GM21447 (cell line): ENCODE data around the gene BCOR.
A peak's percentile ranks its signal among the peaks of the same experiment; 100 is the strongest.

Experiments
- ATAC-seq: cut with Tn5 transposase; IDR thresholded peaks from one replicate; pipeline ENCODE4 v1.9.1; 2021; ENCODE audit not compliant: unreplicated experiment

BCOR gene

DNA sequence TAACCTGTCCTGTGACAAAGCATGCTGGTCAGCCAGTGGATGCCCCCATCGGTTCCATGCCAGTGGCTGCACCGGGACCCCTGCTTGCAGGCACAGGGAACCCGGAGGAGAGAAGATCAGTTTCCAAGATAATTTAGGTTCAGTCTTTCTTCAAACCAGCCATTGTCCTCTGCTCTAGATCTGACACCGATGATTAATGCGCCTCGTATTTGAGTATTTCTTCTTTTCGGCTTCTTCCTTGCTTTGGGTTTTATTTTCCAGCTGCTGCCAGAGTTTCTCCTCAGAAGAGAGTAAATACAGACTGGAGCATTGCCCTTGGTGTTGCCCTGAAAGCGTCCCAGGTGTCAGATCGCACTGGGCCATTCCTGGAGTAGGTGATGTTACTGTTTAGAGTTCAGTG is 19.2 kb upstream of the BCOR start:
- no peak for ATAC-seq

- no peak for ATAC-seq
Measured at GRCh38 chrX:40112996-40113395, 15.2 kb upstream of the BCOR start.

- no peak for ATAC-seq
Measured at GRCh38 chrX:40111868-40112267, 14.1 kb upstream of the BCOR start.

DNA sequence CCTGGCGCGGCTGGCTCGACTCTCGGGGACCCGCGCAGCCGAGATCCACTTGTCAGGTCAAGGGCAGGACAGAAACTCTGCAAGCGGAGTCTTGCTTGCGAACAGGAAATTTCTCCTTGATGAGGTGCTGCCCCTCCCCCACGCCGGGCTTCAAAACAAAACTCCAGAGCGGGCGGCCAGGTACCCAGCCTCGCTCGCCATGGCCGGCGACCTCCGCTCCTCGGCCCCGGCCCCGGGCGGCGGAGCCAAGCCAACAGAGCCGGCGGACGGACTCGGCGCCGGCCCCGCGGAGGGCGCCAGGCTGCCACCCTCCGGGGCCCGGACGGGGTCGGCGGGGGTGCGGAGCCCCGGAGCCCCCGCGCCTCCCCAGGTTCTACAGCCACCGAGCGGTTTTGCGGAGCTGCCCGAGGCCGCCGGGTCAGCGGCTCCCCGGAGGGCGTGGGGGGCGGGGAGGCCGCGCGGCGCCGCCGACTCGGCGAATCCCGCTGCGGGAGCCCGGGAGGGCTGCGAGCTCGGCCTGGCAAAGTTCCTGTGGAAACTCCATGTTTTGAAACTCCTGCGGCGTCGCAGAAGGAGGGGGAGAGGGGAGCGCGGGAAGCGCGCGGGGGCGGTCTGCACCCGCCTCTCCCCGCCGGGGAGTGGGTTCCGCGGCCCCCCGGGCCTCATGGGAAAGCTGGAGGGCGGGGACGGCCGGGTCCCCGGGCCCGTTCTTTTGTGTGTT is 11.7 kb upstream of the BCOR start:
- no peak for ATAC-seq

DNA sequence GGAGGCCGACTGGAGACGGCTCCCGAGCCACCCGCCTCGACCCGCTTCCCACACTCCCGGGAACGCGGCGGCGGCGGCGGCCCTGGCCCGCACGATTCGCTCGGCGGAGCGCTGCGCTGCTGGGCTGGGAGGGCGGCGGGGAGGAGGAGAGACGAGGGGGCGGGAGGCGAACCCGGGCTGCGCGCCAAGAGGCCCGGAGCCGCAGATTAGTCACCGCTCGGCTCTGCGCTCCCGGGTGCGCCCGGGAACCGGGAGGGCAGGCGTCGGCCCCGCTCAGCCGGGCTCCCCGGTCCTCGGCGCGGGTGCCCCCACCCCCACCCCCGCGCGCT is 11.2 kb upstream of the BCOR start:
- no peak for ATAC-seq

DNA sequence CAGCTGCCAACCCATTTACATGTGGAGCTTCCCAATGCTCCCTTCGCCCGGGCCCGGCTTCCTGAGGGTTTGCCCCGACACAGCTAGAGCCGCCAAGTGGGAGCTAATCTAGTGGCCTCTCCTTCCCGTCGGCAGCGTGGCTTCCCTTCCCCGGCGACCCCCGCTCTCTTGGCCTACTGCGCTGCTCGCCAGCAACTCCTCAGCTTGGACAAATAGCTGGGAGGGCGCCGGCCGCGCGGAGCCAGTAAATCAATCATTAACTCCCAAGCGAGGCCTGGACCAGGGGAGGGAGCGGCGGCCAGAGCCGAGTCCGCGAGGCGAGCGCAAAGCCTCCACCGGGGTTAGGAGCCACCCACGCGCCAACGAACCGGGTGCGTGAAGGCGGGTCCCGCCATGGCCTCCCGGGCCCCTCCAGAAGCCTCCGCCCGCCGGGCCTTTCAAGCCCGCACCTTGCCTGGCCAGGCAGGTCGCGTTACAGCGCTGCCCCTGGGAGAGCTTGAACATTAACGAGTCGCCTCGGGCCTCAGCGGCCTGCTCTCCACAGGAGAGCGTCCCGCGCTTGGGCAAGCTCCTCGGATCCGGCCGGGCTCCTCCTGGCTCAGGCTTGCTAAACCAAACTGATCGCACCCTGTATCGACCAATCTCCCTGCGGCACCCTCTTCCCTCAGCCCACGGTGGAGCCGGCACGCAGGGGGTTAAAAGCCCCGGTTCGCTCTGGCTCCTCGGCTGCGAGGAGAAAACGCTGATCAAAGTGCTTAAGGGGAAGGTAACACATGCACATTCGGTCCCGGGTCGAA is 10.6 kb upstream of the BCOR start:
- no peak for ATAC-seq

- ATAC-seq: no peak
Measured at GRCh38 chrX:40107291-40108161, 9.8 kb upstream of the BCOR start.

DNA sequence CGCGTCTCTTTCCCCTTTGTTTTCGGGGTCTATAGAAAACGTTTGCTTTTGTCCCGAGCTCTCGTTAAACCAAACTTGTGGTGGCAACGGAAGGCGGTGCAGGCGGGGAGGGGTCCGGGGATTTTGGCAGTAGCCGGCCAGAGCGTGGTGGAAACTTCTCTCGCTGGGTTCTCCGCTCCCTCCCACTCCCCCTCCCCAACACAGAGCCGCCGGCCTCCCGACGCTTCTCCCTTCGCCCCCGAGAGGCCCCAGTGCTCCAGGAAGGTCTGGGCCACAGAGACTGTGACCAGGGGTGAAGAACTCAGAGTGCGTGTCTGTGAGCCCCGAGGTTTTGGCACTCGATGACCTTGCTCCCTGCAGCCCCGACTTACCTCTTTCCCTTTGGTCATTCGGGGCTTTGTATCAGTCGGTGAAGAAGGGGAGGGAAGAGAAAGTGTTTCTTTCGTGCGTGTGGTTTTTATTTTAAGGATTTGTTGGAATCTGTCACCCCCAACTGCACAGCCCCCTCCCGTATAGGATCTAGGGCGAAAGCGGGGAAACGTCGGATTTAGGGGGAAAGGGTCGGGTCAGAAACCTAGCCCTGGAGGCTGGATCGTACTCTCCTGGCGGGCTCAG is 9.0 kb upstream of the BCOR start:
- ATAC-seq: no peak

- no peak for ATAC-seq
Measured at GRCh38 chrX:40105835-40106675, 8.3 kb upstream of the BCOR start.

DNA sequence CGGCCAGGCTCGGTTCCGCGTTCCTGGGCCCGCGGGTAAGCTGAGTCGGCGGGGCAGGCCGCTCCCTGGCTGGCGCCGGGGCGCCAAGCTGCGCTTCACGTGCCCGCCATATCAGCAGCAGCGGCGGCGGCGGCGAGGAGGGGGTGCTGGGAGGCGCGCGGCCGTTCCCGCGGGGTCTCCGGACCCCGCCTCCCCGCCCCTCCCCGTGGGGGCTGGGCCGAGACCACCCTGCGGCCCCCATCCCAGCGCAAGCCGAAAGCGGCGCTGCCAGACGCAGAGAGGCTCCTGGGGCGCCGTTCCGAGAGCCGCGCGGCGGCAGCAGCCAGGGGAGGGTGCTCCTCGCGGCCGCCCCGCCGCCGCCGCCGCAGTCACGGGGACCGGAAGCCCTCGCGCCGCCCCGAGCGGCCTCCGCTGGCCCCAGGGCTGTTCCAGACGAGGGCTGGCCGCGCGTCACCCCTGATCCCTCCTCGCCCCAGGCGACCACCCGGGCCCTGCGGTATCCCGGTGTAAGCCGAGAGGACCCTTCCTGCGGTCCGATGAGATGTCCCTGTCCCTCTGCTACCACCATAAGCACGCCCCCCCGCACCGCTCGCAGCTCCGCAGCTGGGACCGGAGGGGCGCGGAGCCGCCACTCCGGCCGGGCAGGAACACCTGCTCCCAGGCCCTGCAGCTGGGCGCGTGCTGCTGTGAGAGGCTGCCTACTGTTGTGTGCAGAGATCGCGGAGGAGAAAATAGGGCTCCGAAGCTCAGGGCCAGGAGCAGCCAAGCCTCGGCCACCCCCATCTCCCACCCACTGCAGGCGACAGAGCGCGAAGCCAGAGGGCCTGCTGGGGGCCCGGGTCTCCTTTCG is 7.5 kb upstream of the BCOR start:
- peak; percentile 49 for ATAC-seq

DNA sequence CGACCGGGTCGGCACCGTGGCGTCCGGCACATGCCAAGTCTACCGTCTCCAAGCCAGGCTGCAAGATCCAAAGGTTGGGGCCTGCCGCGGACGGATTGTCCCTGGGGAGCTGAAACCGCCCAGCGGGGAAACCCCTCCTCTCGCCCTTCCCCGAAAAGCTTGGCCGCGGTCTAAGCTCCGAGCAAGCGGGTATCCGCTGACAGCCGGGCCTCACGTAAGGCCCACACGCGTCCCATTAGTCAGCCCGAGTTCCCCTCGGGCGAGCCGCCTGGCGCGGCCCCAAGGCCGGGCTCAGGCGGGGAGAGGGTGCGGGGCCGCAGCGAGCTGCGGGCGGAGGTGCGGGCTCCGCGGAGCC is 6.8 kb upstream of the BCOR start:
- ATAC-seq: peak; percentile 30

DNA sequence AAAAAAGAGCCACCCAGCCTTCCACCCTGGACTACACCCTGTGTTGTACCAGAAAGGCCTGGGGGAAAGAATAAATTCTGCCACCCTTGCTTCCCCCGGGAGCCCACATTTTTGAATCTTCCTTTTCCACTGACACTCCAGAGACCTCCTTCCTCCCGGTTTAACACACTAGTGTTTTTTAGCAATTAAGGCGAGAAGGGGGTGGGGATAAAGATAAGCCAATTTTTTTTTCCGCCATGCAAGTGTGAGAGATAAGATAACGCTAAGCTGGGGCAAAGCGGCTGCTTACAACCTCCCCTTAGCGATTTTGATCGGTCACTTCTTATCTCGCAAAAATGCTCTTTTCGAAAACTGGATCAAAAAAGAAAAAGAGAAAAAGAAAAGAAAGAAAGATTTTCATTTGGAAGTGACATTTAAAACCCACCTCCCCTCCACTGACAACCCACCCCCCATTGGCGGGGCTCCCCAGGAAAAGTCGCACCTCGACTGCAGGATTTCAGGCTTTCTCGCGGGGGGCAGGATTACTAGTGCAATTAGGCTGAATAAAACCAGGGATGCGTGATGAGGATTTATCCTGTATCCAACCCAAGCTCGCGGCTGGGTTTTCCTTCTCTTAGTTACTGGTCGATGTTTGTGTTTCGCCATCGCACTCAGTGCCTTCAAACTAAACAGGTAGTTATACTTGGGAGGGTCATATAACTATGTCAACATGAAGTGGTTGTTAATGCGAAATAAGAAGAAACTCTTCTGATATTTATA is 6.0 kb upstream of the BCOR start:
- no peak for ATAC-seq

DNA sequence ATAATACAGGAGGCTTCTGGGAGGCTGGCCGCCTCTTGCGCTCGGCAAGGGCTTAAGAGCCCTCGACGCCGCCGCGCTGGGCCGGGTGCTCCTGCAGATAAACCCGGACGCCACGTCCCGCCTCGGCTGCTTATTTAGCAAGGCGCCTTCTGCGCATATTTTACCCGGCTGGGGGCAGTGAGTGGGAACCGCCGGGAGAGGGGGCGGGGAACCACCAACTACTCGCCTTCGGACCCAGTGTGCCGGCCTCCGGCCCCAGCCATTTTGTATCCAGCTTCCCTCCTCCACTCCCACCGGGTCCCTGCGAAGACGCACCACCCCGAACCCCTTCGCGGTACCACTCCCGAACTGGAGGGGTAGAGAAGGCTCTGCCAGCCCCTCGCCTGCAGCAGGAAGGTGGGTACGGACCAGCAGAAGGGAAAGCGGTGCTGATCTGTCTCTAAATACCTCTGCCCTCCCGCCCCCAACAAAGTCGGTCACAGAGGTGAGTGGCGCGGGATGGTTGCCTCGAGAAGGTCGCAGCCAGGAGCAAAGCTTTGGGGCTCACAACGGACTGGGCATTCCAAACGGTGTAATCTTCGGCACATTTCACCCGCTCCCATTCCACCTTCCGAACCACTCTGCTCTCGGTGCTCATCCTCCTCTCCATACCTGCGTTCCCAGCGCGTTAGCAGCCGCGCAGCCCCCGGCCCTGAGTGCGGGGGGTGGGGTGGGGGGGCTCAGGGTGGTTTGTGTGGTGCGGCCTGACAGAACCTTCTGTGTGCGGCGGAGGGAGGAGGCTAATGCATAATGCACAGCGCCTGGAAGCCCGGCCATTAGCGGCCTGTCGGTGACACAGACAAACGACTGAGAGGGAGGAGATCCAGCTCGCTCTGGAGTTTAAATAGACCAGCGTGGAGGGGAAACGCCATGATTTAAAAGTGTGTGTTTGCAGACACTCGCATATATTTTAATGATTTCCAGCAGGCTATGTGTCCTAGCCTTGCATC is 4.9 kb upstream of the BCOR start:
- no peak for ATAC-seq

DNA sequence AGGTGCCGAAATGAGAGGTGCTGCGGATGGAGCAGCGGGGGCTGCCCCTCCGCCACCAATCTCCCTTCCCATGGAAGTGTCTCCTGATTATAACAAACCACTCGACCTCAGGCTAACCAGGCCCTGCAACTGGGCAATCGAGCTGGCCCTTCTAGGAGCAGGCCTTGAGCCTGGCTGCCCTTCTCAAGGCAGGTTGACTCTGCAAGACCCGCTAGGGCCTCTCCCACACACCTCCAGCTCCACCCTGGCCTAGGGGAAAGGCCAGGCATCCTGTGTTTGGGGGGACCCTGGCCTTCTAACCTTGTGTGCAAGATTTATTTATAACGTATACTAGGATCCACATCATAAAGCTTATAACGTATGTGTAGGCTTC is 3.7 kb upstream of the BCOR start:
- no peak for ATAC-seq

DNA sequence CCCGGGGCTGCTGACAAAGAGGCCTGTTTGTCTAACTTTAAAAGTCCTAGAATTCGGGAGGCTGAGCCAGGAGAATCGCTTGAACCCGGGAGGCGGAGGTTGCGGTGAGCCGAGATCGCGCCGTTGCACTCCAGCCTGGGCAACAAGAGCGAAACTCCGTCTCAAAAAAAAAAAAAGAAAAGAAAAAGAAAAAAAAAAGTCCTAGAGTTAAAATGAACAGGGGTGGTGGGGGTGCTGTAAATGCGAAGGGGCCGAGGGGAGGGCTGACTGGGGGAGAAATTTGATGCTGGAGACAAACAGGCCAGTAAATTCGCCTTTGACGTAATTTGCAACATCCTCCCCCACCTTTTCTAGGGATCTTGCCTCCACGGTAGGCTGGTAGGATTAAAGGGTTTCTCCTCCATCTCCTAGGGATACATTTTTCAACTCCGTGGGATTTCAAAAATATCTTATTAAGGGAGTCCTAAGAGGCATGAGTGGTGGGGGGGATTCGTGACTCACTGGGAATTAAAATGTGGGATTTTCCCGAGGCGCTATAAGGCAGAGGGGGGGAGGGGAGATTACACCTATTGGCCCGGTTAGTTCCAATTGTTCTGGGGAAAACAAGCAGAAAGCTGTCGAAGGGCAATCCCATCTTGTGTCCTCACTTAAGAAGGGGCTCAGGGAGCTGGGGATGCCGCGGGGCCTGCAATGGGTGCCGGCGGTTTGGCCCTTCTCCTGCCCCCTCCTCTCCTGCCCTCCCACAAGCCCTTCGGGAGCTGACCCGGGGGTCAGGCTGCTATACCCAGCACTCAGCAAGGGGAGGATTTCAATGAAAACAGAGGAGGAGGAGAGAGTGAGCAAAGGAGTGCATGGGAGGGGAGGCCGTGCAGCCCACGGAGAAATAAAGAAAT is 3.0 kb upstream of the BCOR start:
- ATAC-seq: no peak

- no peak for ATAC-seq
Measured at GRCh38 chrX:40100141-40100536, 2.4 kb upstream of the BCOR start.
